K562 (cell line): ENCODE measurements around the gene GPR37L1. TPM values are rescaled to one million over a fixed set of nuclear protein-coding genes. Genes with fewer than 3 reads are reported as not detected.

Source experiments
- CHCHD3 ChIP-seq: fragments of 250-450 bp; sonication (Bioruptor Pico); IDR thresholded peaks from 2 replicates; pipeline ENCODE4 v2.1.2; 2022; ENCODE audit warnings: mild to moderate bottlenecking
- E2F3 ChIP-seq: fragments of 250-450 bp; sonication (Bioruptor Pico); IDR thresholded peaks from 2 replicates; pipeline ENCODE4 v1.4.0; 2020; ENCODE audit warnings: mild to moderate bottlenecking
- GABPB2 ChIP-seq: fragments of 250-450 bp; sonication (Bioruptor Pico); conservative IDR thresholded peaks from 2 replicates; pipeline ENCODE4 v1.5.1; 2021; ENCODE audit warnings: mild to moderate bottlenecking
- HDAC3 ChIP-seq: fragments of 450-650 bp; IDR thresholded peaks from 2 replicates; pipeline ENCODE4 v1.6.1; 2018; ENCODE audit warnings: borderline replicate concordance, mild to moderate bottlenecking, moderate library complexity; ENCODE audit not compliant: partially characterized antibody
- MBD2 ChIP-seq: sonication (generic); IDR thresholded peaks from 2 replicates; pipeline ENCODE4 v1.6.1; 2016; ENCODE audit warnings: low read depth, borderline replicate concordance
- MCM3 ChIP-seq: fragments of 450-650 bp; IDR thresholded peaks from 2 replicates; pipeline ENCODE4 v1.6.1; 2016
- SMARCC2 ChIP-seq: fragments of 450-650 bp; IDR thresholded peaks from 2 replicates; pipeline ENCODE4 v1.6.1; 2017; ENCODE audit warnings: antibody characterized with exemption, moderate library complexity, mild to moderate bottlenecking, low read depth
- THAP12 ChIP-seq: fragments of 250-450 bp; sonication (Bioruptor Pico); IDR thresholded peaks from 2 replicates; pipeline ENCODE4 v1.9.0; 2021; ENCODE audit warnings: mild to moderate bottlenecking, inconsistent platforms
- ZBTB17 ChIP-seq: fragments of 450-650 bp; formaldehyde crosslinking; IDR thresholded peaks from 2 replicates; pipeline ENCODE4 v1.4.0; 2020; ENCODE audit warnings: mild to moderate bottlenecking
- ZC3H11A ChIP-seq: IDR thresholded peaks from 2 replicates; pipeline ENCODE4 v1.6.1; 2012; ENCODE audit warnings: low read depth, low read length, improper control_type of control experiment
- ZNF23 ChIP-seq: fragments of 250-450 bp; sonication (Bioruptor Pico); IDR thresholded peaks from 2 replicates; pipeline ENCODE4 v1.4.0; 2020; ENCODE audit warnings: mild to moderate bottlenecking
- ZNF232 ChIP-seq: sonication (generic); formaldehyde crosslinking; IDR thresholded peaks from 2 replicates; pipeline ENCODE4 v1.8.0; 2022; ENCODE audit warnings: mild to moderate bottlenecking, missing genetic modification reagents
- ZNF280A ChIP-seq: fragments of 450-650 bp; IDR thresholded peaks from 2 replicates; pipeline ENCODE4 v1.6.1; 2018; ENCODE audit warnings: mild to moderate bottlenecking, low read depth; ENCODE audit not compliant: partially characterized antibody
- ZNF324 ChIP-seq: fragments of 250-450 bp; sonication (Bioruptor Pico); IDR thresholded peaks from 2 replicates; pipeline ENCODE4 v1.4.0; 2020; ENCODE audit warnings: mild to moderate bottlenecking
- ZNF408 ChIP-seq: fragments of 250-450 bp; sonication (Bioruptor Pico); IDR thresholded peaks from 2 replicates; pipeline ENCODE4 v1.4.0; 2020; ENCODE audit warnings: low read depth, mild to moderate bottlenecking, moderate library complexity
- ZNF79 ChIP-seq: fragments of 250-450 bp; sonication (Bioruptor Pico); IDR thresholded peaks from 2 replicates; pipeline ENCODE4 v1.4.0; 2020; ENCODE audit warnings: low read depth, mild to moderate bottlenecking, moderate library complexity
- polyA plus RNA-seq, 8 experiments: library from polyadenylated mRNA; depleted of rRNA in 4 of 8; stranded (reverse) in 5 of 8; unstranded in 3 of 8; fragments of >200 nt; fragmentation: Nextera tagmentation in 2 of 8; fragmentation: Illumina TruSeq in 1 of 8; extraction: Ambion mirVana in 2 of 8; extraction: Trizol in 1 of 8; gene quantifications; 2 replicates each; pipeline versions ENCODE4 v1.2.1 to v1.2.3, GENCODE V29; 2011 to 2014; ENCODE audit warnings: inconsistent platforms in 1 of 8, missing spikeins in 1 of 8
- total RNA-seq, 7 experiments: library from RNA; depleted of rRNA in 6 of 7; stranded (reverse); fragments of >200 nt in 6 of 7; fragmentation: Illumina TruSeq in 2 of 7; extraction: Trizol in 2 of 7; gene quantifications; 2 replicates each; pipeline versions ENCODE4 v1.2.1 to v1.2.3, GENCODE V29; 2011 to 2021; ENCODE audit warnings: low replicate concordance in 1 of 7
- TF ChIP-seq, protein P1 (sequence below): sonication (generic); formaldehyde crosslinking; IDR thresholded peaks from 2 replicates; pipeline ENCODE4 v1.8.1; 2023; ENCODE audit warnings: missing genetic modification reagents, mild to moderate bottlenecking, borderline replicate concordance
- TF ChIP-seq, protein P2 (sequence below): fragments of 450-650 bp; formaldehyde crosslinking; IDR thresholded peaks from 2 replicates; pipeline ENCODE4 v1.4.0; 2020; ENCODE audit warnings: mild to moderate bottlenecking, moderate library complexity

GPR37L1 gene
- total and polyA plus RNA-seq, 9 of the 15 experiments (the other 6 are each of a cell fraction or from before 2014, with no cell fraction given): not detected

GRCh38 chr1:202158810-202159533 lies 36.3 kb downstream of the GPR37L1 start (continued):
- TF ChIP-seq MBD2 (peak; percentile 41; the same call in 1 of the 2 replicates), ZNF280A (no peak), ZNF408 (no peak), THAP12 (CRISPR knock-in tag) (peak; percentile 14; the same call in 1 of the 2 replicates), CHCHD3 (no peak), ZNF232 (0 out of 2 replicates have a peak, but pooled peaks have one; percentile 47), SMARCC2 (peak; percentile 56; the same call in 1 of the 2 replicates), ZNF79 (no peak), E2F3 (CRISPR knock-in tag) (0 out of 2 replicates have a peak, but pooled peaks have one; percentile 10), ZC3H11A (no peak), ZBTB17 (0 out of 2 replicates have a peak, but pooled peaks have one; percentile 18), HDAC3 (no peak), ZNF23 (CRISPR knock-in tag) (no peak), MCM3 (no peak), GABPB2 (CRISPR knock-in tag) (0 out of 2 replicates have a peak, but pooled peaks have one; percentile 31), ZNF324 (CRISPR knock-in tag) (no peak)
- TF ChIP-seq, protein P1, sequence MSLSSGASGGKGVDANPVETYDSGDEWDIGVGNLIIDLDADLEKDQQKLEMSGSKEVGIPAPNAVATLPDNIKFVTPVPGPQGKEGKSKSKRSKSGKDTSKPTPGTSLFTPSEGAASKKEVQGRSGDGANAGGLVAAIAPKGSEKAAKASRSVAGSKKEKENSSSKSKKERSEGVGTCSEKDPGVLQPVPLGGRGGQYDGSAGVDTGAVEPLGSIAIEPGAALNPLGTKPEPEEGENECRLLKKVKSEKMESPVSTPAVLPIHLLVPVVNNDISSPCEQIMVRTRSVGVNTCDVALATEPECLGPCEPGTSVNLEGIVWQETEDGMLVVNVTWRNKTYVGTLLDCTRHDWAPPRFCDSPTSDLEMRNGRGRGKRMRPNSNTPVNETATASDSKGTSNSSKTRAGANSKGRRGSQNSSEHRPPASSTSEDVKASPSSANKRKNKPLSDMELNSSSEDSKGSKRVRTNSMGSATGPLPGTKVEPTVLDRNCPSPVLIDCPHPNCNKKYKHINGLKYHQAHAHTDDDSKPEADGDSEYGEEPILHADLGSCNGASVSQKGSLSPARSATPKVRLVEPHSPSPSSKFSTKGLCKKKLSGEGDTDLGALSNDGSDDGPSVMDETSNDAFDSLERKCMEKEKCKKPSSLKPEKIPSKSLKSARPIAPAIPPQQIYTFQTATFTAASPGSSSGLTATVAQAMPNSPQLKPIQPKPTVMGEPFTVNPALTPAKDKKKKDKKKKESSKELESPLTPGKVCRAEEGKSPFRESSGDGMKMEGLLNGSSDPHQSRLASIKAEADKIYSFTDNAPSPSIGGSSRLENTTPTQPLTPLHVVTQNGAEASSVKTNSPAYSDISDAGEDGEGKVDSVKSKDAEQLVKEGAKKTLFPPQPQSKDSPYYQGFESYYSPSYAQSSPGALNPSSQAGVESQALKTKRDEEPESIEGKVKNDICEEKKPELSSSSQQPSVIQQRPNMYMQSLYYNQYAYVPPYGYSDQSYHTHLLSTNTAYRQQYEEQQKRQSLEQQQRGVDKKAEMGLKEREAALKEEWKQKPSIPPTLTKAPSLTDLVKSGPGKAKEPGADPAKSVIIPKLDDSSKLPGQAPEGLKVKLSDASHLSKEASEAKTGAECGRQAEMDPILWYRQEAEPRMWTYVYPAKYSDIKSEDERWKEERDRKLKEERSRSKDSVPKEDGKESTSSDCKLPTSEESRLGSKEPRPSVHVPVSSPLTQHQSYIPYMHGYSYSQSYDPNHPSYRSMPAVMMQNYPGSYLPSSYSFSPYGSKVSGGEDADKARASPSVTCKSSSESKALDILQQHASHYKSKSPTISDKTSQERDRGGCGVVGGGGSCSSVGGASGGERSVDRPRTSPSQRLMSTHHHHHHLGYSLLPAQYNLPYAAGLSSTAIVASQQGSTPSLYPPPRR: 0 out of 2 replicates have a peak, but pooled peaks have one; percentile 81
- TF ChIP-seq, protein P2, sequence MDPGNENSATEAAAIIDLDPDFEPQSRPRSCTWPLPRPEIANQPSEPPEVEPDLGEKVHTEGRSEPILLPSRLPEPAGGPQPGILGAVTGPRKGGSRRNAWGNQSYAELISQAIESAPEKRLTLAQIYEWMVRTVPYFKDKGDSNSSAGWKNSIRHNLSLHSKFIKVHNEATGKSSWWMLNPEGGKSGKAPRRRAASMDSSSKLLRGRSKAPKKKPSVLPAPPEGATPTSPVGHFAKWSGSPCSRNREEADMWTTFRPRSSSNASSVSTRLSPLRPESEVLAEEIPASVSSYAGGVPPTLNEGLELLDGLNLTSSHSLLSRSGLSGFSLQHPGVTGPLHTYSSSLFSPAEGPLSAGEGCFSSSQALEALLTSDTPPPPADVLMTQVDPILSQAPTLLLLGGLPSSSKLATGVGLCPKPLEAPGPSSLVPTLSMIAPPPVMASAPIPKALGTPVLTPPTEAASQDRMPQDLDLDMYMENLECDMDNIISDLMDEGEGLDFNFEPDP (CRISPR knock-in tag): no peak
